CD4-positive, CD25-positive, alpha-beta regulatory T cell (primary cell): Measurements from ENCODE around the gene FOXC2. TPM values are rescaled to one million over a fixed set of nuclear protein-coding genes. Genes with fewer than 3 reads are reported as not detected.

Source experiments
- ATAC-seq, 2 donors: fragments of 150-1000 bp; cut with Tn5 transposase; one replicate each; pipeline ENCODE4 v1.10.0; 2021; ENCODE audit warnings: low read depth in 2 of 2, moderate number of reproducible peaks in 2 of 2, moderate library complexity in 1 of 2
- DNase-seq, 3 donors: peaks; one replicate each; pipeline versions ENCODE4 v3.0.0 to v3.0.0-alpha.2; 2012 to 2022; ENCODE audit warnings: mixed read lengths in 1 of 3
- H3K27ac ChIP-seq: one replicate; pipeline ENCODE4 v1.7.0; 2013; ENCODE audit warnings: mild to moderate bottlenecking, low read length; ENCODE audit not compliant: insufficient read depth, poor library complexity, severe bottlenecking
- H3K27me3 ChIP-seq: one replicate; pipeline ENCODE4 v1.7.0; 2013; ENCODE audit warnings: low read length; ENCODE audit not compliant: control insufficient read depth, insufficient read depth
- H3K36me3 ChIP-seq: one replicate; pipeline ENCODE4 v1.7.0; 2013; ENCODE audit warnings: mild to moderate bottlenecking, low read length, moderate library complexity; ENCODE audit not compliant: control insufficient read depth, insufficient read depth
- H3K4me1 ChIP-seq: 2 replicates; pipeline ENCODE4 v1.7.0; 2013; ENCODE audit warnings: mild to moderate bottlenecking, low read length; ENCODE audit not compliant: insufficient read depth, control insufficient read depth, poor library complexity, severe bottlenecking
- H3K4me3 ChIP-seq: one replicate; pipeline ENCODE4 v1.7.0; 2013; ENCODE audit warnings: low read depth, mild to moderate bottlenecking, low read length, moderate library complexity
- H3K9me3 ChIP-seq, 2 experiments: 1 replicate in 1 of 2; 2 replicates in 1 of 2; pipeline ENCODE4 v1.7.0; 2013; ENCODE audit warnings: low read length in 2 of 2, mild to moderate bottlenecking in 1 of 2, moderate library complexity in 1 of 2; ENCODE audit not compliant: control insufficient read depth in 2 of 2
- H3K27ac Mint-ChIP-seq, 3 donors: one replicate each; pipeline ENCODE4 v1.8.0; 2020 to 2022; ENCODE audit warnings: mild to moderate bottlenecking in 3 of 3, mixed read lengths in 3 of 3, moderate library complexity in 2 of 3
- H3K27me3 Mint-ChIP-seq: one replicate; pipeline ENCODE4 v1.8.0; 2022; ENCODE audit warnings: mild to moderate bottlenecking, mixed read lengths
- H3K36me3 Mint-ChIP-seq: one replicate; pipeline ENCODE4 v1.8.0; 2020; ENCODE audit warnings: mixed read lengths
- H3K4me1 Mint-ChIP-seq, 4 donors: one replicate each; pipeline ENCODE4 v1.8.0; 2020 to 2022; ENCODE audit warnings: mixed read lengths in 4 of 4, mild to moderate bottlenecking in 1 of 4
- H3K4me3 Mint-ChIP-seq, 4 donors: one replicate each; pipeline ENCODE4 v1.8.0; 2020 to 2022; ENCODE audit warnings: mild to moderate bottlenecking in 4 of 4, mixed read lengths in 4 of 4, moderate library complexity in 3 of 4
- H3K9me3 Mint-ChIP-seq, 7 donors: one replicate each; pipeline ENCODE4 v1.8.0; 2020 to 2022; ENCODE audit warnings: mixed read lengths in 7 of 7, mild to moderate bottlenecking in 3 of 7, moderate library complexity in 2 of 7
- polyA plus RNA-seq, 4 donors: library from polyadenylated mRNA; unstranded; fragments of 300-500 nt; fragmentation: Illumina TruSeq; gene quantifications; one replicate each; pipeline ENCODE4 v1.2.3, GENCODE V29; 2021
- total RNA-seq: library from RNA; stranded (reverse); gene quantifications from one replicate; pipeline ENCODE4 v1.2.3, GENCODE V29; 2022

The FOXC2 gene
- total and polyA plus RNA-seq, 5 donors from 2014 or later: not detected

GRCh38 chr16:86545481-86545880, 21.1 kb upstream of the FOXC2 start:
- no peak for ATAC-seq
- DNase-seq: no peak
- H3K4me3 Mint-ChIP-seq: no peak overlapping the region
- no peaks in the 10 kb centered on the region for H3K27me3 ChIP-seq
- peaks cover 0 to 8% (median 7%) of the 10 kb centered on the region in 4 donors for H3K4me1 Mint-ChIP-seq
- no peak overlapping the region for H3K27ac ChIP-seq
- no peak overlapping the region for H3K4me3 ChIP-seq
- H3K9me3 ChIP-seq: no peaks in the 10 kb centered on the region
- H3K4me1 ChIP-seq: no peaks in the 10 kb centered on the region
- peaks cover 64% of the 10 kb centered on the region for H3K36me3 ChIP-seq
- no peaks in the 10 kb centered on the region for H3K27me3 Mint-ChIP-seq
- H3K27ac Mint-ChIP-seq: no peak overlapping the region
- peaks cover 42% of the 10 kb centered on the region for H3K36me3 Mint-ChIP-seq
- no peaks in the 10 kb centered on the region for H3K9me3 Mint-ChIP-seq

DNA sequence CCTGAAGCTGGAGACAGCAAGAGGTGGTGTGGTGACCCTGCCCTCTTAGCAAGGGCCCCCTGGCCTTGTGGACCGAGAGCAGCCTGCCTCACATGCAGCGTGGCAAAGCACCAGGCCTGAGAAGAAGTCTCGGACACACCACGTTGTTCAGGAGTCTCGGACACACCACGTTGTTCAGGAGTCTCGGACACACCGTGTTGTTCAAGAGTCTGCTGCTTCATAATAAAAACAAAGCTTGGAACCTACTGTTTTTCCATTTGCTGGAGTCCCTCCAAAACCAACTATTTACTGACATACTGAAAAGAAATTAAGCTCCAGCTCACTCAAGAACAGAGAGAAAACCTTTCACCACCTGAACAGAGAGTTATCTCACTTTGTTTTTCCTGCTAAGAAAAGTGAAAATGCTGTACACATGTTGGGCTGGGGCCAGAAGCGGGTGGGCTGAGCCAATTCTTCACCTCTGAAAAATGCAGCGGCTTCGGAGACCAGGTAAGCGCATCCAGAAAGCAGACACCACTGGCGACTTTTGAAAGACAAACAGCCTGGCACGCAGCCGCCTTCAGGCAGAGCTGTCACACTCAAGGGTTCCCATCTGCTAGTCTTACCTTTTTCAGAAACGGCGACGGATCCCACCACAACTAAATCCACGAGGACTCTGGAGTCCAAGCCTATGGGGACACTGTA, 20.5 kb upstream of the FOXC2 start:
- Mint-ChIP-seq H3K9me3 (no peaks in the 10 kb centered on the region), H3K4me1 (peaks cover 0 to 8% (median 7%) of the 10 kb centered on the region in 4 donors), H3K27me3 (no peaks in the 10 kb centered on the region), H3K4me3 (no peak overlapping the region), H3K36me3 (peaks cover 36% of the 10 kb centered on the region), H3K27ac (no peak overlapping the region)
- H3K4me3 ChIP-seq: no peak overlapping the region
- no peak overlapping the region for H3K27ac ChIP-seq
- H3K36me3 ChIP-seq: peaks cover 58% of the 10 kb centered on the region
- ATAC-seq (no peak), DNase-seq (no peak)
- H3K9me3 ChIP-seq: no peaks in the 10 kb centered on the region
- H3K4me1 ChIP-seq: no peaks in the 10 kb centered on the region
- no peaks in the 10 kb centered on the region for H3K27me3 ChIP-seq

DNA sequence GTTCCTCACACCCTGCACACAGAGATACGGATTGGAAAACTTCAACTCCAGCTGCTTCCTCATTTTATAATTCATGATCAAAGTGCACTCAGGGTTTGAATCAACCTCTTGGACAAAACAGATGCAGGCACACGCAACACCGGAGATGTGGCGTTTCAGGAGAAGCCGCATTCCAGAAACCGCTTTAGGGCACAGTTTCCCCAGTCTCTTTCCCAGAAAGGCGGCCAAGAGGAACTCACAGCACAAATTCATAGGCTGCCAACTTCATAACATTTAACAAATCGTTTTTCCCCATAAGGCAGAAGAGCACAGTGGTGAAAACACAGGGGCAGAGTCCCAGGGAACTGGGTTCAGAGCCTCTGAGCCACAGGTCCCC, 20.0 kb upstream of the FOXC2 start:
- H3K4me3 ChIP-seq: no peak overlapping the region
- H3K27me3 Mint-ChIP-seq: no peaks in the 10 kb centered on the region
- no peak overlapping the region for H3K27ac Mint-ChIP-seq
- H3K27ac ChIP-seq: no peak overlapping the region
- H3K9me3 ChIP-seq: no peaks in the 10 kb centered on the region
- H3K4me3 Mint-ChIP-seq: no peak overlapping the region
- H3K9me3 Mint-ChIP-seq: no peaks in the 10 kb centered on the region
- no peak for ATAC-seq
- no peak for DNase-seq
- H3K27me3 ChIP-seq: no peaks in the 10 kb centered on the region
- H3K4me1 ChIP-seq: no peaks in the 10 kb centered on the region
- peaks cover 32% of the 10 kb centered on the region for H3K36me3 Mint-ChIP-seq
- peaks cover 53% of the 10 kb centered on the region for H3K36me3 ChIP-seq
- H3K4me1 Mint-ChIP-seq: peaks cover 0 to 8% (median 7%) of the 10 kb centered on the region in 4 donors

DNA sequence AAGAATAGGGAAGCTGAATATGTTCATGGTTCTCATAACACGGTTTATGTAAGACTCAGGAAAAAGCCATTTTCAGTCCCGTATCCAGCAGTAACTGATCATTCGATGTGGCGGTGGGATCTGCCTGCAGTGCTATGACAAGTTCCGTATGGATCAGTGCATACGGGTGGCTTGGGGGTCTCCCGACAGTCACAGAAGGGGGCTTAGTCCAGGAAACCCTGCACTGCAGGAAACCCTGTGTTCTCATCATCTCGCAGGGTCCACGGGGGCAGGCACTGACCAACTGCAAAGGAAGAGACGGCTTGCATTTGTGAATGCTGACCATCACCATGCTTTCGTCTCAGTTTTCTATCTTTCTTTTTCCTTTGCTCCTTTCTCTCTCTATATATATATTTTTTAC, 19.3 kb upstream of the FOXC2 start:
- ATAC-seq: no peak
- H3K4me1 ChIP-seq: no peaks in the 10 kb centered on the region
- Mint-ChIP-seq H3K27ac (no peak overlapping the region), H3K4me3 (no peak overlapping the region), H3K4me1 (peaks cover 1 to 8% (median 7%) of the 10 kb centered on the region in 4 donors), H3K27me3 (no peaks in the 10 kb centered on the region), H3K36me3 (peaks cover 29% of the 10 kb centered on the region), H3K9me3 (no peaks in the 10 kb centered on the region)
- H3K4me3 ChIP-seq: no peak overlapping the region
- H3K36me3 ChIP-seq: peaks cover 51% of the 10 kb centered on the region
- no peak for DNase-seq
- H3K27me3 ChIP-seq: no peaks in the 10 kb centered on the region
- H3K9me3 ChIP-seq: no peaks in the 10 kb centered on the region
- no peak overlapping the region for H3K27ac ChIP-seq

DNA sequence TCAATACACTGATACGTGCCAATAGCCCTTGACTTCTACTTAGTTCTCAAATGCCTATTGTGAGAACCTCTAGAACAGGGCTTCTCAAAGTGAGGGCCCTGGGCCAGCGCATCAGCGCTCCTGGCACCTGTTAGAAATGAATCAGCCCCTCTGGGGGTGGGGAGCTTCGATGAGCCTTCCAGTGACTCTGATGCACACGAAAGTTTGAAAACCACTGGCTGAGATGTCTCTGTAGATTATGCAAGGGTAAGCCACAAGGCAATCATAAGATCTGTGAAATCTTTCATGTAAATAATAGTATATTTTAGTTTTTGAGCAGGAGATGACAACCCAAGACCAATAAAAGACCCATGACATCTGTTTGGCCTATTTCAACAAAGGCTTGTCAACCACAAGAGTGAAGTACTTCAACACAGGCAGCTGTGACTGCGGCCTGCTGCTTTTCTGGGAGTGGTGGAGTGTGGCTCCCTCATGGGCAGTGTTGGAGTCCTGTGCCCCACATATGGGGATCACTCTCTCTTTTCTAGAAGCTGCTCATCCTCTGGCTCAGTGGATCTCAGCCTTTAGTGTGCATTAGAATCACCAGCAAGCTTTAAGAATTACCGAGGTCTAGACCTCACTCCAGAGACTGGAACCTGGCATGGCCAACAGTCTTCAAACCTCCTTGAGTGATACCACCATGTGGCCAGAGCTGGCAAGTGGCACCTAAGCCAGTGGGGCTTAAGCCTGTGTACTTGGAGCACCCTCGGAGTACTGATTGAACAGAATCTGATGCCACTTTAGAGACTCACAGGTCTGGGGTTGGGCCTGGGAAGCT, 17.3 kb upstream of the FOXC2 start:
- H3K27ac Mint-ChIP-seq: peak overlapping the region in 1 of 3 donors; percentile 11
- Histone ChIP-seq H3K27ac (no peak overlapping the region), H3K4me3 (no peak overlapping the region), H3K36me3 (peaks cover 44% of the 10 kb centered on the region), H3K27me3 (no peaks in the 10 kb centered on the region), H3K9me3 (no peaks in the 10 kb centered on the region), H3K4me1 (peaks cover 4% of the 10 kb centered on the region)
- H3K27me3 Mint-ChIP-seq: no peaks in the 10 kb centered on the region
- peaks cover 13 to 23% (median 18%) of the 10 kb centered on the region in 4 donors for H3K4me1 Mint-ChIP-seq
- ATAC-seq (peak; percentile 36 to 46), DNase-seq (peak in 1 of 3 donors; percentile 33)
- H3K9me3 Mint-ChIP-seq: no peaks in the 10 kb centered on the region
- peaks cover 24% of the 10 kb centered on the region for H3K36me3 Mint-ChIP-seq
- no peak overlapping the region for H3K4me3 Mint-ChIP-seq

DNA sequence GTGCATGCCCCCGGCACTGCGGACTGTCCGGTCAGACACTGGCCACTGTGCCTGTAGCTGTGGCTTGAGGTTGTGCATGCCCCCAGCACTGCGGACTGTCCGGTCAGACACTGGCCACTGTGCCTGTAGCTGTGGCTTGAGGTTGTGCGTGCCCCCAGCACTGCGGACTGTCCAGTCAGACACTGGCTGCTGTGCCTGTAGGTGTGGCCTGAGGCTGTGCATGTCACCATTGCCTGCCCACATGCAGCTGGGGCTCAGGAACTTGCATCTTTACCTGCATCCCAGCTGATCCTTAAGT, 16.8 kb upstream of the FOXC2 start:
- DNase-seq: no peak

DNA sequence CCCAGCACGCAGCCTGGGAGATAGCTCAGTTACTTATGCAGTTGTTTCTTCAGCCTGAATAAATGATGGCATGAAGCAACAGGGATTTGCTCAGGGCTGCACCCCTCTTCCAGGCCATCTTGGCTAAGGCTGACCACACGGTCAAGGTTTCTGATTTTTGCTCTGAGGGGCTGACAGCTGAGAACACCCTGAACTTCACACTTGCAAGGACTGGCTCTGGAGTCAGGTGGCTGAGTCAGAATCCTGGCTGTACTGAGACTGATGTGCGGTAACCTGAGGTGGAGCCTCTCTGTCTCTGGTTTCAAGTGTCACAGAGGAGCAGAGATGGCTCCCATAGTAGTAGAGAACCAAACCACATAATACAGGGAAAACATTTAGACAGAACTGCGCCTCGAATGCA, 16.3 kb upstream of the FOXC2 start:
- peaks cover 11% of the 10 kb centered on the region for H3K4me1 ChIP-seq
- H3K27me3 ChIP-seq: no peaks in the 10 kb centered on the region
- Mint-ChIP-seq H3K4me3 (no peak overlapping the region), H3K27ac (peak overlapping the region in 1 of 3 donors; percentile 34), H3K27me3 (peaks cover 4% of the 10 kb centered on the region), H3K36me3 (peaks cover 18% of the 10 kb centered on the region), H3K9me3 (no peaks in the 10 kb centered on the region), H3K4me1 (peaks cover 12 to 32% (median 21%) of the 10 kb centered on the region in 4 donors)
- ATAC-seq (no peak), DNase-seq (no peak)
- no peak overlapping the region for H3K4me3 ChIP-seq
- no peak overlapping the region for H3K27ac ChIP-seq
- peaks cover 39% of the 10 kb centered on the region for H3K36me3 ChIP-seq
- no peaks in the 10 kb centered on the region for H3K9me3 ChIP-seq

More for the DNA sequence above, 16.8 kb upstream of the FOXC2 start:
- Mint-ChIP-seq H3K36me3 (peaks cover 20% of the 10 kb centered on the region), H3K27ac (no peak overlapping the region), H3K4me1 (peaks cover 15 to 28% (median 19%) of the 10 kb centered on the region in 4 donors), H3K4me3 (no peak overlapping the region), H3K27me3 (peaks cover under 1% of the 10 kb centered on the region), H3K9me3 (no peaks in the 10 kb centered on the region)
- ATAC-seq: no peak
- Histone ChIP-seq H3K36me3 (peaks cover 42% of the 10 kb centered on the region), H3K27me3 (no peaks in the 10 kb centered on the region), H3K9me3 (no peaks in the 10 kb centered on the region), H3K27ac (no peak overlapping the region), H3K4me3 (no peak overlapping the region), H3K4me1 (peaks cover 10% of the 10 kb centered on the region)
